GM20431 (cell line): Measurements from ENCODE around the gene ANKRD63.

ENCODE experiments used
- in situ Hi-C: fragments of 300-500 bp; cut with MseI, MboI; formaldehyde crosslinking; loops from one replicate; pipeline ENCODE4 v1.15.0; 2020; ENCODE audit warnings: low sequenced_read_pairs; ENCODE audit not compliant: unreplicated experiment

Gene ANKRD63

DNA sequence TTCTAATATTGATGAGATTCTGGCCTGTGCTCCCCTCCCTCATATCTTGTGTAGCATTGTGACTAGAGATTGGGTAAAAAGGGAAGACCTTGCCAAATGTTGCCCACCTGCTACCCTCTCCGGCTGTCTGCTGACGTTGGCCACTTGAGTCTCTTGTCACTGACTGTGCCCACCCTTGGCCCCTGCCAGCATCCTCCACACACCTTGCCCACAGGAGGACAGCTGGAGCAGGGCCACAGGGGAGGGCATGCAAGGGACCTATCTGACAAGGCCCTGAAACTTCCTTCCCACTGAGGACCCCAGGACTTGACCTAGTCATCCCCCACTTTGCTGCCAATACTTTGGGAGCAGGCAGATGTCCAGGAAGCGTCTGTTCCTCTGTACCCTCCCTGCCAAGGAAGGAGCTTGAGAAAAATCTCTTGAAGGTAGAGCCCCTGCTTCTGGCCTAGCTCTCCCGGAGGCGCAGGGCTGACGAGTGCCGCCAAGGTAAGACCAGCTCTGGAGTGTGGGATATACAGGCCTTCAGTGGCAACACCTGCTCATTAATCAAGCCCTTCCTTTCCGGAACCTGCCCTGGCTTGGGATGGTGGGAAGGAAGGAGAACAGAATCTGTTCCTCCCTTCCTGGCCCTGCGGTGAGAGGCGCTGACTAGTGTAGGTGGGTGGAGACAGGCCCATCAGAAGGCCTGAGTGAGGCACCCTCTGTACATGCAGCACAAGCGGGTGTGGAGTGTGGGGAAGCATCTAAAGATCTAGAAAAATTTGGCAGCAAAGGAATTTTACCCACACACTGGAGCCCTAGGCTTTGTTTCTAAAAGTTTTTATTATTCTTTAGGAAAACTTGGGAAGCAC is 48.9 kb downstream of the ANKRD63 start:
- in situ Hi-C loops: no loop called here

DNA sequence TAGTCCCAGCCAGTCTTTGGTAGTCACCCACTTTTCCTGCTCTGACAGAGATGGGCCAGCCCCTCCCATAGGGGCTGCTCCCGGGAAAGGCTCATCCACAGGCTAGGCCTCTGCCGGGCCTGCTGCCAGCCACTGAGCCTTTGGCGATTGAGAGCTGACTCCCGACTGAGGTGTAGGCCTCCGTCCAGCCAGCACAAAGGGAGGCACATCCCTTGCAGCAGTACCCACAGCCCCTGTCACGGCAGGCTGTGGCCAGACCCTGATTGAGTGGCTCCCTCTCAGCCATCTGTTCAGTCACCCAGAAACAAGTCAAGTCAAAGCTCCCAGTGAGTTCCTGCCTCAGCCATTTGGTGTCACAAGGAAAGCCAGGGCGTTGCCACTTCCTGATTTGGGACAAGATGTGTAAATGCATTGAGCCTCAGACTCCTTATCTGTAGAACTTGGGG is 50.2 kb downstream of the ANKRD63 start:
- in situ Hi-C loops: no loop called here
